Measurements from ENCODE around the gene POFUT1. TPM values are rescaled to one million over a fixed set of nuclear protein-coding genes. Genes with fewer than 3 reads are reported as not detected.

The POFUT1 gene
- total RNA-seq, 2 experiments from 2014 or later, result 64.0 to 65.7 TPM

Other genes starting within 250 kb of the POFUT1 start
- under 1 TPM; 0.04 TPM for gene XKR7, start 239.7 kb upstream of the POFUT1 start, total RNA-seq
- gene CCM2L, start 197.4 kb upstream of the POFUT1 start, total RNA-seq, result not detected
- gene HCK, start 155.6 kb upstream of the POFUT1 start, total RNA-seq, result not detected
- gene TM9SF4, start 98.2 kb upstream of the POFUT1 start, total RNA-seq, result 10 to 100 TPM; 39.2 to 42.5 TPM
- gene PLAGL2, start 137 bp upstream of the POFUT1 start, total RNA-seq, result 10 to 100 TPM; 86.9 to 87.2 TPM
- gene KIF3B, start 69.8 kb downstream of the POFUT1 start, total RNA-seq, result 10 to 100 TPM; 36.2 to 36.5 TPM
- gene ASXL1, start 150.5 kb downstream of the POFUT1 start, total RNA-seq, result 100 to 1,000 TPM in 1 of 2 experiments, 10 to 100 TPM in 1; 97.5 to 100 TPM

All from activated naive CD8-positive, alpha-beta T cell treated with anti-CD3 and anti-CD28 coated beads for 36 hours (primary cell).